ENCODE measurements around the gene GLRX5.
"Not testable (repeated sequence)": the region's sequence is repeated elsewhere in the genome, so short reads cannot be mapped to it uniquely, and the experiment has no call there.

Gene GLRX5

DNA sequence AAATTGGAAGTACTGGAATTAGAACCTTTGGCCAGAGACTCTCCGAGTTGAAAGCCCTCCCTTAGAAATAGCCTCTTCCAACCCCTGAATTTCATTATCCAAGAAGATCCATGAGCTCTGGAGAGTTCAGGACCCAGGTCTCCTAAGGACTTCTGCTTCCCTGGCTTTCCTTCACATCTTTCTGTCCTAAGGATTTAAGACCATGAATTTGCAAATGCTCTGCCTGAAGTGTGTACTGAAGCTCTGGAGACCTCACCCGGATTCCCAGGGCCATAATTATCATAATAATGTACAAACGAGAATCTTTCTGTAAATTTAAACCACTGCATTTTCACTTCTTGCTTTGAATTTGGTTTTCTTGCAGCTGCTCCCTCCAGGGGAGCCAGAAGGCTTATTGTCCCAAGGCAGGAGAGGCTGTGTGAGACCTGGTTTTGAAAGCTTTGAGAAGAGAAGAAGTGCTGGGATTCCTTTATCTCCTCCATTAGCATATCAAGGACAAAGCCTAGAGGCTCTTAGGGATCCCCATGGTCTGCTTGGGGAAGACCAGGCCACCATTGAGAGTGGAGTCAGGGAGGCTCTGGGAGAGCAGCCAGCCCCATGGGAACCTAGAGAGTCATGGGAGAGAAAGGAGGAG lies 41.1 kb downstream of the GLRX5 start:
- Histone ChIP-seq H3K36me3 (ENCODE audit: control insufficient read depth, insufficient read depth, low read length) (no peaks in the 10 kb centered on the region), H3K9me3 (ENCODE audit: control insufficient read depth, low read length) (no peaks in the 10 kb centered on the region), H3K4me3 (ENCODE audit: insufficient read depth, low read depth, low read length, poor library complexity, severe bottlenecking) (no peak overlapping the region), H3K27ac (ENCODE audit: insufficient read depth, low read length, poor library complexity, severe bottlenecking) (no peak overlapping the region), H3K4me1 (ENCODE audit: control insufficient read depth, insufficient read depth, low read length, poor library complexity, severe bottlenecking) (no peaks in the 10 kb centered on the region), H3K27me3 (replicated peaks; ENCODE audit: control insufficient read depth, insufficient read depth, low read length, poor library complexity, severe bottlenecking) (no peaks in the 10 kb centered on the region)
- no peak for DNase-seq

DNA sequence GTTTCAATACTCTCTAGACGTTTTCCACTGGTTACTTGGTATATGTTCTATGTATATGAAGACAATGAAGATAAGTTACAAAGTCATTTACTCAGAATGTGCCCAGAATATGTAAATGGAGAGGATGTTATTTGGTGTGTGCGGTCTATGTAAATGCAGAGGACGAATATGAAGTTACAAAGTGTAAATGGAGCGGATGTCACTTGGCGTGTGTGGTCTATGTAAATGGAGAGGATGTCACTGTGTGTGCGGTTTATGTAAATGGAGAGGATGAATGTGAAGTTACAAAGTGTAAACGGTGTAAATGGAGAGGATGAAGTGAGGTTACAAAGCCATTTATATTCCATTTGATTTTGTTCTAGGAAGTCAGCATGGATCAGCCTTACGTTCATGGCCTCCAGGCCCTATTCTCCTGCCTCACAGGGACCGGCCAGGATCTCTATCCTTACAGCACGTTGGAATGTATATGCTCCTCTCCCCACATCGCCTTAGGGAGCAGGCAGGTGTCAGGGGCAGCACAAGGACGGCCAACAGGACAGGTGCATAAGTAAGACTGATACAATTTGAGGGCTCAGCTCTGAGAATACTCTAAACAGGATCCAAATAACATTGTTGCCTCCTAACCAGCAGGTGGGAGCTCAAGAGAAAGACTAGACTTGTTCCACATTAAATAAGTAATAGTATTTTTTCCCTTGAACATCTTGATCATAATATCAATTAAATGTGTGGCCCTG lies 42.4 kb downstream of the GLRX5 start:
- H3K27ac ChIP-seq (ENCODE audit: insufficient read depth, low read length, poor library complexity, severe bottlenecking): no peak overlapping the region
- DNase-seq: no peak
- no peak overlapping the region for H3K4me3 ChIP-seq (ENCODE audit: insufficient read depth, low read depth, low read length, poor library complexity, severe bottlenecking)
- no peaks in the 10 kb centered on the region for H3K4me1 ChIP-seq (ENCODE audit: control insufficient read depth, insufficient read depth, low read length, poor library complexity, severe bottlenecking)
- no peaks in the 10 kb centered on the region for H3K36me3 ChIP-seq (ENCODE audit: control insufficient read depth, insufficient read depth, low read length)
- H3K9me3 ChIP-seq (ENCODE audit: control insufficient read depth, low read length): no peaks in the 10 kb centered on the region
- no peaks in the 10 kb centered on the region for H3K27me3 ChIP-seq (replicated peaks; ENCODE audit: control insufficient read depth, insufficient read depth, low read length, poor library complexity, severe bottlenecking)

DNA sequence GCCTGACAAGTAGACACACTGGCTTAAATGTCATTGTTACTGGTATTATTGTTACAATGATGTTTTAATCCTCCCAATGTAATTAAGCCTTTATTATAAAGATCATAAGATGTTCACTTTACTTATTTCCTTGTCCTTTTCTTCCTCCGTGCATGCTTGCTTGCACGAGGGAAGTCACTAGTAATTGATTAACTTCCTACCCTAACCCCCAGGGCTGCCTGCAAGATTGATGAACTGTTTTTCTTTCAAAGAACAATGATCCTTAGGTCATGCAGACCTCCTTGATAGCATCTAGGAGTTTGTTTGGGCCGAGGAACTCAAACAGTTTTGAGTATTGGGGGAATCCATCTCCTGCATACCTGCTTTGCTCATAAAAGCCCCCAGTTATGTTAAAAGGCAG lies 43.0 kb downstream of the GLRX5 start:
- no peak overlapping the region for H3K4me3 ChIP-seq (ENCODE audit: insufficient read depth, low read depth, low read length, poor library complexity, severe bottlenecking)
- no peaks in the 10 kb centered on the region for H3K27me3 ChIP-seq (replicated peaks; ENCODE audit: control insufficient read depth, insufficient read depth, low read length, poor library complexity, severe bottlenecking)
- no peaks in the 10 kb centered on the region for H3K4me1 ChIP-seq (ENCODE audit: control insufficient read depth, insufficient read depth, low read length, poor library complexity, severe bottlenecking)

DNA sequence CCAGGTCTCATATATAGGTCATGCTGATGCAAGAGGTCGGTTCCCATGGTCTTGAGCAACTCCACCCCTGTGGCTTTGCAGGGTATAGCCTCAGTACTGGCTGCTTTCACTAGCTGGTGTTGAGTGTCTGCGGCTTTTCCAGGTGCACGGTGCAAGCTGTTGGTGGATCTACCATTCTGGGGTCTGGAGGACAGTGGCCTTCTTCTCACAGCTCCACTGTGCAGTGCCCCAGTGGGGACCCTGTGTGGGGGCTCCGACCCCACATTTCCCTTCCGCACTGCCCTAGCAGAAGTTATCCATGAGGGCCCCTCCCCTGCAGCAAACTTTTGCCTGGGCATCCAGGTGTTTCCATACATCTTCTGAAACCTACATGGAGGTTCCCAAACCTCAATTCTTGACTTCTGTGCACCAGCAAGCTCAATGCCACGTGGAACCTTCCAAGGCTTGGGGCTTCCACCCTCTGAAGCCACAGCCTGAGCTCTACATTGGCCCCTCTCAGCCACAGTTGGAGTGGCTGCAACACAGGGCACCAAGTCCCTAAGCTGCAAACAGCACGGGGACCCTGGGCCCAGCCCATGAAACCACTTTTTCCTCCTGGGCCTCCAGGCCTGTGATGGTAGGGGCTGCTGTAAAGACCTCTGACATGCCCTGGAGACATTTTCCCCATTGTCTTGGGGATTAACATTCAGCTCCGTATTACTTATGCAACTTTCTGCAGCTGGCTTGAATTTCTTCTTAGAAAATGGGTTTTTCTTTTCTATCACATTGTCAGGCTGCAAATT lies 49.2 kb downstream of the GLRX5 start:
- not testable (repeated sequence) for H3K27me3 ChIP-seq (replicated peaks; ENCODE audit: control insufficient read depth, insufficient read depth, low read length, poor library complexity, severe bottlenecking); H3K27ac ChIP-seq (ENCODE audit: insufficient read depth, low read length, poor library complexity, severe bottlenecking); H3K4me1 ChIP-seq (ENCODE audit: control insufficient read depth, insufficient read depth, low read length, poor library complexity, severe bottlenecking)

More for the DNA sequence above, 43.0 kb downstream of the GLRX5 start:
- Histone ChIP-seq H3K9me3 (ENCODE audit: control insufficient read depth, low read length) (no peaks in the 10 kb centered on the region), H3K27ac (ENCODE audit: insufficient read depth, low read length, poor library complexity, severe bottlenecking) (no peak overlapping the region), H3K36me3 (ENCODE audit: control insufficient read depth, insufficient read depth, low read length) (no peaks in the 10 kb centered on the region)
- DNase-seq: no peak

DNA sequence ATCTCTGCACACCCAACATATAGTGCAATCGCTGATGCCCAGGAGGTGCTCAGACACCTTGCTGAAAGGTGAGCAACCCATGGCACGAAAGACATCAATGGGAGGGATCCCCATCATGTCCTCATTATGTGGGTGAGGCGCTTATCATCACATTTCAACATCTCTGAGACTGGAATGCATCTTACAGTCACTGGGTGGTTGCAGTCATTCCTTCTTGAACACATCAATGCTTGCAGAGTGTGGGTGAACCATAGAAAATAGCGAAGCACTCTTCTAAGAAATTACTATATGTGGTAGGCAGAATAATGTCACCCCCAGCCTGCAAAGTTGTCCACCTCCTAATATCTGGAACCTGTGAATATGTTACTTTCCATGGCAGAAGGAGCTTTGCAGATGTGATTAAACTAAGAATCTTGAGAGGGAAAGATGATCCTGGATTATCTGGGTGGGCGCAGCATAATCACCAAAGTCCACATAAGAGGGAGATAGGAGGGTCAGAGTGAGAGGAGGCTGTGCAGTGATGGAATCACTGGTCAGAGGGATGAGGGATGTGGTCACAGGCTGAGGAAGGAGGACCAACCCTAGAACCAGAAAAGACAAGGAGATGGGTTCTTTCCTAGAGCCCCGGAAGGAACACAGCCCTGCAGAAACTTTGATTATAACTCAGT lies 51.2 kb downstream of the GLRX5 start:
- Histone ChIP-seq H3K4me3 (ENCODE audit: insufficient read depth, low read depth, low read length, poor library complexity, severe bottlenecking) (no peak overlapping the region), H3K36me3 (ENCODE audit: control insufficient read depth, insufficient read depth, low read length) (no peaks in the 10 kb centered on the region), H3K27ac (ENCODE audit: insufficient read depth, low read length, poor library complexity, severe bottlenecking) (no peak overlapping the region), H3K27me3 (replicated peaks; ENCODE audit: control insufficient read depth, insufficient read depth, low read length, poor library complexity, severe bottlenecking) (peaks cover 8% of the 10 kb centered on the region), H3K9me3 (ENCODE audit: control insufficient read depth, low read length) (no peaks in the 10 kb centered on the region), H3K4me1 (ENCODE audit: control insufficient read depth, insufficient read depth, low read length, poor library complexity, severe bottlenecking) (no peaks in the 10 kb centered on the region)
- no peak for DNase-seq

More for the DNA sequence above, 49.2 kb downstream of the GLRX5 start:
- not testable (repeated sequence) for H3K9me3 ChIP-seq (ENCODE audit: control insufficient read depth, low read length); DNase-seq; H3K4me3 ChIP-seq (ENCODE audit: insufficient read depth, low read depth, low read length, poor library complexity, severe bottlenecking); H3K36me3 ChIP-seq (ENCODE audit: control insufficient read depth, insufficient read depth, low read length)

DNA sequence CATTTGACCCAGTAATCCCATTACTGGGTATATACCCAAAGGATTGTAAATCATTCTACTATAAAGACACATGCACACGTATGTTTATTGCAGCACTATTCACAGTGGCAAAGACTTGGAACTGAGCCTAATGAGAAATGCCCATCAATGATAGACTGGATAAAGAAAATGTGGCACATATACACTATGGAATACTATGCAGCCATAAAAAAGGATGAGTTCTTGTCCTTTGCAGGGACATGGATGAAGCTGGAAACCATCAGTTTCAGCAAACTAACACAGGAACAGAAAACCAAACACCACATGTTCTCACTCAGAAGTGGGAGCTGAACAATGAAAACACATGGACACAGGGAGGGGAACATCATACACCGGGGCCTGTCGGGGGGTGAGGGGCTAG lies 56.3 kb downstream of the GLRX5 start:
- not testable (repeated sequence) for H3K4me1 ChIP-seq (ENCODE audit: control insufficient read depth, insufficient read depth, low read length, poor library complexity, severe bottlenecking); H3K9me3 ChIP-seq (ENCODE audit: control insufficient read depth, low read length); H3K27me3 ChIP-seq (replicated peaks; ENCODE audit: control insufficient read depth, insufficient read depth, low read length, poor library complexity, severe bottlenecking); H3K4me3 ChIP-seq (ENCODE audit: insufficient read depth, low read depth, low read length, poor library complexity, severe bottlenecking); DNase-seq; H3K27ac ChIP-seq (ENCODE audit: insufficient read depth, low read length, poor library complexity, severe bottlenecking); H3K36me3 ChIP-seq (ENCODE audit: control insufficient read depth, insufficient read depth, low read length)

Measured in effector memory CD4-positive, alpha-beta T cell (primary cell).